Heart left ventricle (tissue), 13 donors: ENCODE data around the gene TMEM72.

Experiments used
- POLR2A ChIP-seq, 2 donors: fragments of 450-650 bp; IDR thresholded peaks; one replicate each; pipeline ENCODE4 v1.6.1; 2017; ENCODE audit warnings: antibody characterized with exemption in 2 of 2, mild to moderate bottlenecking in 2 of 2, moderate library complexity in 2 of 2
- TF ChIP-seq, protein P1 (sequence below), 12 donors: fragments of 200-600 bp; sonication (generic) in 4 of 12; IDR thresholded peaks; one replicate each; pipeline versions ENCODE4 v1.5.0 to v1.8.0; 2018 to 2022; ENCODE audit warnings: antibody characterized with exemption in 12 of 12, mild to moderate bottlenecking in 5 of 12
- donor health status: ischemic (EF 13 %, LVEDD 7.1; RV severe dilation, severe dysfunction).
- donor health status: DM: no; HTN: yes; CAD: no.
- donor health status: DM: no; HTN: no; CAD: no.
- donor health status: ischemic (EF 25% LVEDD 6.9; RV normal size, moderate dysfunction).
- donor health status: ischemic (EF 25% LVEDD 5.7; RV mildly dilated, moderate dysfunction).
- donor health status: ischemic (EF 35%, LVEDD 5.7; RV mildly dilated, moderate dysfunction).
- donor health status: nonischemic (EF 11% LVEDD 7.7; RV severe dilation, severe dysfunction).
- donor health status: DM: yes; HTN: yes; CAD: no.
- donor health status: PGD.
- donor health status: ischemic (EF 29% LVEDD 5.4; RV normal size, mild dysfunction).
- donor health status: nonischemic (EF 23%, LVEDD 6.1; RV moderate dilation, normal function).

DNA sequence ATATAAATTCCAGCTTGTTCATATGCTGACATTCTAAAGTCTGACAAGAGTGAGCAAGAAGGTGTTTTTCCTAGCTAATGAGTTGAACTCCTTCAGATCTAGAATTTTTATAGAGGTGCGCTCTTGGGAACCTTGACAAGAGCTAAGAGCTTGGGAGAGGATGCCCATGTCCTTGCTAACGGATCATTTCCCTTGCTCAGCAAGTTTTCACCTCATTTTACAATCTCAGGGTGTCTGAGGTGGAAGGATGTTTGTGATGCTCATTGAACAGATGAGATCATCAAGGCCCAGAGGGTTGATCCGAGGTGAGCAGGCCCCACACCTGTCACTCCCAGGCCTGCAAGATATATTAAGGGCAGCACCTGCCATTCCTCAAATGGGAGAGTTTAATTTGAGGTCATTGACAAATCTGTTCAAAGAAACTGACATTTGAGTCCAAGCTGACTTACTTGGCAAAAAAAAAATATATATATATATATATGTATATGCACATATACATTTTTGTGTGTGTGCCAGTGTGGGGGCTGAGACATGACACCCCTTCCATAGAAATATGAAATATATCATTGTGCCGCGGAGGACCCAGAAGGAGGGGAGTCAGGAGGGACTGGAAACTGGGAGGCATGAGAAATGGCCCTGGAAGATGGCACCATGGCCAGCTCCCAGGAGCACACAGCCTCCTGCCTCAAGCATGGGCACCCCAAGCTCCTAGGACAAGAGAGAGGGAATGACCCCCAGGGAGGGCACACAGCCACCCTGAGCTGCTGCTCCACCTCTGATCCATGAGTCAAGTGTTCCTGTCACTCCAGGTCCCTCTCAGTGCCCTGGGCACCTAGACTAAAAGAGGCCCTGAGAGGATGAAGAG lies 17.3 kb upstream of the TMEM72 start:
- TF ChIP-seq, protein P1, sequence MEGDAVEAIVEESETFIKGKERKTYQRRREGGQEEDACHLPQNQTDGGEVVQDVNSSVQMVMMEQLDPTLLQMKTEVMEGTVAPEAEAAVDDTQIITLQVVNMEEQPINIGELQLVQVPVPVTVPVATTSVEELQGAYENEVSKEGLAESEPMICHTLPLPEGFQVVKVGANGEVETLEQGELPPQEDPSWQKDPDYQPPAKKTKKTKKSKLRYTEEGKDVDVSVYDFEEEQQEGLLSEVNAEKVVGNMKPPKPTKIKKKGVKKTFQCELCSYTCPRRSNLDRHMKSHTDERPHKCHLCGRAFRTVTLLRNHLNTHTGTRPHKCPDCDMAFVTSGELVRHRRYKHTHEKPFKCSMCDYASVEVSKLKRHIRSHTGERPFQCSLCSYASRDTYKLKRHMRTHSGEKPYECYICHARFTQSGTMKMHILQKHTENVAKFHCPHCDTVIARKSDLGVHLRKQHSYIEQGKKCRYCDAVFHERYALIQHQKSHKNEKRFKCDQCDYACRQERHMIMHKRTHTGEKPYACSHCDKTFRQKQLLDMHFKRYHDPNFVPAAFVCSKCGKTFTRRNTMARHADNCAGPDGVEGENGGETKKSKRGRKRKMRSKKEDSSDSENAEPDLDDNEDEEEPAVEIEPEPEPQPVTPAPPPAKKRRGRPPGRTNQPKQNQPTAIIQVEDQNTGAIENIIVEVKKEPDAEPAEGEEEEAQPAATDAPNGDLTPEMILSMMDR (IDR thresholded peaks at IDR 0.05) = no peak
- TF ChIP-seq POLR2A (IDR thresholded peaks at IDR 0.05) = no peak
